Neuronal stem cell (in vitro differentiated cells): ENCODE data around the gene HTR2B.
"Not testable (repeated sequence)": the region's sequence is repeated elsewhere in the genome, so short reads cannot be mapped to it uniquely, and the experiment has no call there.

ENCODE experiments used
- DNase-seq: peaks from one replicate; pipeline ENCODE4 v3.0.0-alpha.2; 2013; ENCODE audit warnings: low spot score
- H2AFZ ChIP-seq: one replicate; pipeline ENCODE4 v1.6.1; 2013; ENCODE audit warnings: mild to moderate bottlenecking, low read length, inconsistent platforms
- H2AK5ac ChIP-seq: 2 replicates; pipeline ENCODE4 v1.6.1; 2013; ENCODE audit warnings: low read depth, mild to moderate bottlenecking, inconsistent platforms, low read length, moderate library complexity, mixed read lengths
- H2BK120ac ChIP-seq: 2 replicates; pipeline ENCODE4 v1.6.1; 2013; ENCODE audit warnings: low read depth, mild to moderate bottlenecking, inconsistent platforms, low read length, moderate library complexity, mixed read lengths
- H2BK12ac ChIP-seq: one replicate; pipeline ENCODE4 v1.6.1; 2013; ENCODE audit warnings: low read length, inconsistent platforms
- H2BK15ac ChIP-seq: 2 replicates; pipeline ENCODE4 v1.6.1; 2013; ENCODE audit warnings: mild to moderate bottlenecking, low read length, inconsistent platforms, mixed read lengths
- H2BK5ac ChIP-seq: one replicate; pipeline ENCODE4 v1.6.1; 2013; ENCODE audit warnings: inconsistent platforms, mild to moderate bottlenecking, low read length, moderate library complexity
- H3K14ac ChIP-seq: one replicate; pipeline ENCODE4 v1.6.1; 2013; ENCODE audit warnings: low read length, inconsistent platforms
- H3K18ac ChIP-seq: 2 replicates; pipeline ENCODE4 v1.6.1; 2013; ENCODE audit warnings: low read length, inconsistent platforms
- H3K23ac ChIP-seq: 2 replicates; pipeline ENCODE4 v1.6.1; 2013; ENCODE audit warnings: low read depth, mild to moderate bottlenecking, mixed read lengths, low read length, inconsistent platforms; ENCODE audit not compliant: poor library complexity
- H3K27ac ChIP-seq: replicated peaks from 3 replicates; pipeline ENCODE4 v1.5.1; 2013; ENCODE audit warnings: low read length, inconsistent platforms
- H3K27me3 ChIP-seq, 3 experiments: 2 replicates each; pipeline ENCODE4 v1.6.1; 2013; ENCODE audit warnings: low read length in 3 of 3, mild to moderate bottlenecking in 2 of 3, inconsistent platforms in 1 of 3, low read depth in 1 of 3, mixed read lengths in 1 of 3, moderate library complexity in 1 of 3; ENCODE audit not compliant: control insufficient read depth in 3 of 3, insufficient read depth in 3 of 3
- H3K36me3 ChIP-seq, 2 donors: replicated peaks in 1 of 2; 2 replicates each; pipeline ENCODE4 v1.6.1; 2013; ENCODE audit warnings: low read length in 2 of 2; ENCODE audit not compliant: control insufficient read depth in 2 of 2, insufficient read depth in 2 of 2
- H3K4ac ChIP-seq: 2 replicates; pipeline ENCODE4 v1.6.1; 2013; ENCODE audit warnings: inconsistent platforms, mild to moderate bottlenecking, low read length, moderate library complexity
- H3K4me1 ChIP-seq, 2 donors: 1 replicate in 1 of 2; 2 replicates in 1 of 2; pipeline ENCODE4 v1.6.1; 2013; ENCODE audit warnings: low read length in 2 of 2, low read depth in 1 of 2; ENCODE audit not compliant: control insufficient read depth in 2 of 2, insufficient read depth in 1 of 2
- H3K4me2 ChIP-seq: one replicate; pipeline ENCODE4 v1.6.1; 2013; ENCODE audit warnings: mild to moderate bottlenecking, low read length, inconsistent platforms; ENCODE audit not compliant: insufficient read depth, poor library complexity, severe bottlenecking
- H3K4me3 ChIP-seq, 2 donors: 2 replicates each; pipeline ENCODE4 v1.5.1; 2013; ENCODE audit warnings: low read length in 2 of 2, mild to moderate bottlenecking in 2 of 2, inconsistent platforms in 1 of 2, moderate library complexity in 1 of 2
- H3K79me1 ChIP-seq: one replicate; pipeline ENCODE4 v1.6.1; 2013; ENCODE audit warnings: low read depth, mild to moderate bottlenecking, inconsistent platforms, low read length, moderate library complexity
- H3K9ac ChIP-seq: one replicate; pipeline ENCODE4 v1.6.1; 2013; ENCODE audit warnings: mild to moderate bottlenecking, low read depth, low read length, inconsistent platforms; ENCODE audit not compliant: poor library complexity
- H3K9me3 ChIP-seq, 2 donors: replicated peaks in 1 of 2; 2 replicates each; pipeline versions ENCODE3 to v1.6.1; 2013; ENCODE audit warnings: low read length in 2 of 2, mild to moderate bottlenecking in 2 of 2, inconsistent platforms in 1 of 2, low read depth in 1 of 2, mixed read lengths in 1 of 2, moderate library complexity in 1 of 2; ENCODE audit not compliant: control insufficient read depth in 2 of 2, insufficient read depth in 1 of 2
- H4K8ac ChIP-seq: one replicate; pipeline ENCODE4 v1.6.1; 2013; ENCODE audit warnings: low read depth, mild to moderate bottlenecking, inconsistent platforms, low read length, moderate library complexity
- H4K91ac ChIP-seq: one replicate; pipeline ENCODE4 v1.6.1; 2013; ENCODE audit warnings: low read length, low read depth, mild to moderate bottlenecking, inconsistent platforms; ENCODE audit not compliant: poor library complexity
- WGBS, 2 donors: extraction: QIAGEN DNeasy Blood & Tissue Kit; methylation state at CpG; one replicate each; pipeline ENCODE4 v1.1.7; 2013; ENCODE audit warnings: missing lambda C conversion rate in 2 of 2, mixed read lengths in 1 of 2; ENCODE audit not compliant: insufficient read length in 2 of 2, insufficient replicate concordance in 1 of 2; ENCODE audit errors: extremely low coverage in 2 of 2; 5-methylcytosine and 5-hydroxymethylcytosine counted together

The HTR2B gene

DNA sequence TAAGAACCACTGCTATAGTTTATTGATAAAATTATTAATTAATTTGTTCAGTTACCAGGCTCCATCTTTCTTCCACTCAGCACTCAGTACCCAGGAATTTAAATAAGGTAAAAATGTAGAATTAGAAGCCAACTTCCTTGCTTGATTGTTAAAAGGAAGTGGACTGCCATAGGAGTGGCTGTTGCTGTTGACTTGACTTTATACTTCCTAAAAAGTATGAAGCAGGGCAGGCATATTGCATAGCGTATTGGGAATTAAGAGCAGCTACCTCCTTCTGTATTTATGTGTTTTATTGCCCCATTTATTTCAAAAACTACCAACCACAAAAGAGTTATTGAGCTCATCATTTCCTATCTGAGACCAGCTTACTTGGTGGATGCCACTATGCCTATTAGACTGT lies 40.3 kb downstream of the HTR2B start:
- H3K14ac ChIP-seq = no peak overlapping the region
- H4K91ac ChIP-seq = no peak overlapping the region
- no peak overlapping the region for H2BK15ac ChIP-seq
- WGBS, 2 donors = no CpG with 5 or more reads among the region's 1 CpG
- H4K8ac ChIP-seq = no peak overlapping the region
- no peak overlapping the region for H3K4ac ChIP-seq
- no peaks in the 10 kb centered on the region for H3K27me3 ChIP-seq
- no peak overlapping the region for H3K4me2 ChIP-seq
- H2BK120ac ChIP-seq = no peak overlapping the region
- no peak for DNase-seq
- H3K27ac ChIP-seq = no peak overlapping the region
- H3K18ac ChIP-seq = no peak overlapping the region
- no peak overlapping the region for H2AFZ ChIP-seq
- H3K36me3 ChIP-seq = peaks cover 29 to 99% of the 10 kb centered on the region in 2 donors
- H2BK5ac ChIP-seq = no peak overlapping the region
- no peak overlapping the region for H2AK5ac ChIP-seq
- H2BK12ac ChIP-seq = no peak overlapping the region
- H3K4me3 ChIP-seq = no peak overlapping the region
- no peak overlapping the region for H3K23ac ChIP-seq
- no peak overlapping the region for H3K9ac ChIP-seq
- no peaks in the 10 kb centered on the region for H3K79me1 ChIP-seq
- no peaks in the 10 kb centered on the region for H3K4me1 ChIP-seq
- H3K9me3 ChIP-seq = no peaks in the 10 kb centered on the region

DNA sequence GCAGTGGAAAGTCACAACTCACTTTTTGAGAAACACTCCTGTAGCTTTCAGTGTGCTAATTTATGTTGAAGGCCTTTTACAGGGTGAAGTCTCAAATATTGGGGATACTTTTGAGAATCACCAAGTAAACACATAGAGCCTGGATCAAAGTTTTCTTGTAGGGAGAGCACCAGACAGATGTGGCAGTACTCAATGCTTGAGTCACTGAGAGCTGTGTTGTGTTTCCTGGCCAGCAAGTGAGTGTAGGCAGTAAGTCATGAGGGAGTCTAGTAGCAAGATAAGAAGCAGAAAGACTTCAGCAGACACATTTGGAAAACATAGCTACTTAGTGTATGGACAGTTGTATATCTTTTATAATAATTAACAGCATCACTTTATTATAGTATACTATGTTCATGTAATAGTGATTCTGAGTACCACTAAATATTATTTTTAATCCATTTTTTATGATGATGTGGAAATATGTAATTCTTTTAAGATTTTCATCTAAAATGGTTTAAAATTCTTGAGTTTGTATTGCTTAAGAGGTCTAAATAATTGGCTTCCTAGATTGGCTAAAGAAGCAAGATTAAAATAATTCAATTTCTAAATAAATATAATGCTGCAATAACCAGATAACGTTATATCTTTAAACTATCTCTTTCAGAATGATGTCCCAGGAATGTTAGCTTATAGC lies 55.3 kb downstream of the HTR2B start:
- H2BK15ac ChIP-seq = no peak overlapping the region
- no peaks in the 10 kb centered on the region for H3K9me3 ChIP-seq
- H3K27me3 ChIP-seq = no peaks in the 10 kb centered on the region
- no peak overlapping the region for H2AFZ ChIP-seq
- DNase-seq = no peak
- H3K14ac ChIP-seq = no peak overlapping the region
- no peak overlapping the region for H2BK120ac ChIP-seq
- no peak overlapping the region for H2AK5ac ChIP-seq
- H2BK5ac ChIP-seq = no peak overlapping the region
- H3K4me2 ChIP-seq = no peak overlapping the region
- WGBS, 2 donors = no CpG with 5 or more reads among the region's 1 CpG
- H3K79me1 ChIP-seq = no peaks in the 10 kb centered on the region
- H3K18ac ChIP-seq = no peak overlapping the region
- H3K23ac ChIP-seq = no peak overlapping the region
- H2BK12ac ChIP-seq = no peak overlapping the region
- no peak overlapping the region for H4K91ac ChIP-seq
- no peak overlapping the region for H3K4me3 ChIP-seq
- H4K8ac ChIP-seq = no peak overlapping the region
- no peak overlapping the region for H3K9ac ChIP-seq
- no peak overlapping the region for H3K4ac ChIP-seq
- H3K36me3 ChIP-seq = peaks cover 18 to 96% of the 10 kb centered on the region in 2 donors
- H3K27ac ChIP-seq = no peak overlapping the region
- no peaks in the 10 kb centered on the region for H3K4me1 ChIP-seq

DNA sequence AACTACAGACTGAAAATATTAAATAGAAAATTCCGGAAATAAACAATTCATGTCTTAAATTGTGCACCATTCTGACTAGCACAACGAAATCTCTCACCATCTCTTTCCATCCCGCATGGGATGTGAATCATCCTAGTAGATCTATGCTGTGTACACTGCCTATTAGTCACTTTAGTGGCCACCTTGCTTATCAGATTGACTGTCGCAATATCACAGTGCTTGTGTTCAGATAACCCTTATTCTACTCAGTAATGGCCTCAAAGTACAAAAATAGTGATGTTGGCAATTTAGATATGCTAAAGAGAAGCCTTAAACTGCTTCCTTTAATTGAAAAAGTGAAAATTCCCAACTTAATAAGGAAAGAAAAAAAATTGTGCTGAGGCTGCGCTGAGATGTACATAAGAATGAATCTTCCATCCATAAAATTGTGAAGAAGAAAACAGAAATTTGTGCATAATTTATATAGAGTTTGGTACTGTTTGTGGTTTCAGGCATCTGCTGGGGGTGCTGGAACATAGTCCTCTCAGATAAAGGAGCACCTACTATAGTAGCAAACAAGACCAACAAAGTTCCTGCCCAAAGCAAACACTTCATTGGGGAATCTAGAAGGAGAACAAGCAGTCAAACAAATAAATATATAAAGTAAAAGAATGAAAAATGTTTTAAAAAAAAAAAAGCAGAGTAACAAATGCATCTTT lies 56.2 kb downstream of the HTR2B start:
- no peak for DNase-seq
- no peak overlapping the region for H3K27ac ChIP-seq

DNA sequence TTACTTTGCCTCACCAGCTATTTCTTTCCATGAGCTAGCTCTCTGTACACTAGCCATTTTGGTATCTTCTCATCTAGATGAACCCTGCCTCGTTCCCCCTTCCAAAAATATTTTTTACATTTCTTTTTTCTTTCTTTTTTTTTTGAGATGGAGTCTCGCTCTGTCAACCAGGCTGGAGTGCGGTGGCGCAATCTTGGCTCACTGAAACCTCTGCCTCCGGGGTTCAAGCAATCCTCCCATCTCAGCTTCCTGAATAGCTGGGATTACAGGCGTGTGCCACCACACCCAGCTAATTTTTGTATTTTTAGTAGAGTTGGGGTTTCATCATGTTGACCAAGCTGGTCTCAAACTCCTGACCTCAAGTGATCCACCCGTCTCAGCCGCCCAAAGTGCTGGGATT lies 57.3 kb downstream of the HTR2B start:
- H2BK12ac ChIP-seq = not testable (repeated sequence)

More for the DNA sequence above, 56.2 kb downstream of the HTR2B start:
- Histone ChIP-seq H2AFZ (no peak overlapping the region), H3K9ac (no peak overlapping the region), H2AK5ac (no peak overlapping the region), H3K23ac (no peak overlapping the region), H3K4ac (no peak overlapping the region), H3K4me2 (no peak overlapping the region), H3K27me3 (no peaks in the 10 kb centered on the region), H3K14ac (no peak overlapping the region), H2BK5ac (no peak overlapping the region), H3K79me1 (no peaks in the 10 kb centered on the region), H4K8ac (no peak overlapping the region), H3K4me1 (no peaks in the 10 kb centered on the region), H2BK120ac (no peak overlapping the region), H4K91ac (no peak overlapping the region), H3K9me3 (no peaks in the 10 kb centered on the region), H3K18ac (no peak overlapping the region), H3K36me3 (peaks cover 21 to 97% of the 10 kb centered on the region in 2 donors), H2BK12ac (no peak overlapping the region), H2BK15ac (no peak overlapping the region), H3K4me3 (no peak overlapping the region)
- no CpG with 5 or more reads among the region's 5 CpGs for WGBS, 2 donors

More for the DNA sequence above, 57.3 kb downstream of the HTR2B start:
- not testable (repeated sequence) for H2BK120ac ChIP-seq, H4K8ac ChIP-seq, H3K4ac ChIP-seq, H3K23ac ChIP-seq, H3K4me2 ChIP-seq, H2BK15ac ChIP-seq, H3K4me1 ChIP-seq, H4K91ac ChIP-seq, H3K27ac ChIP-seq, H3K18ac ChIP-seq, H3K14ac ChIP-seq, H3K4me3 ChIP-seq, DNase-seq, H2AK5ac ChIP-seq, H2AFZ ChIP-seq, H3K9me3 ChIP-seq, H2BK5ac ChIP-seq, H3K9ac ChIP-seq, H3K27me3 ChIP-seq, H3K79me1 ChIP-seq
- H3K36me3 ChIP-seq = peaks cover 20 to 97% of the 10 kb centered on the region in 2 donors
- no CpG with 5 or more reads among the region's 8 CpGs for WGBS, 2 donors
